Endothelial cell of umbilical vein (primary cell): ENCODE results near the gene DENND1A. TPM values are rescaled to one million over a fixed set of nuclear protein-coding genes. Genes with fewer than 3 reads are reported as not detected.

ENCODE experiments used
- BruUV-seq: library from RNA; stranded (reverse); fragments of 400-500 nt; replicated peaks from 2 replicates; lab custom pipeline; 2021; lab: Mats Ljungman, UMichigan
- CTCF ChIA-PET: fragments of 300-600, 350-600 bp; sonication (Branson Sonifier 250); formaldehyde crosslinking; loops from one replicate; lab custom pipeline; 2021; ENCODE audit warnings: antibody characterized with exemption, inconsistent platforms; lab: Charles Lee
- POLR2A ChIA-PET: fragments of 300-600, 350-600 bp; sonication (Branson Sonifier 250); formaldehyde crosslinking; loops from one replicate; lab custom pipeline; 2021; ENCODE audit warnings: antibody characterized with exemption, inconsistent platforms; lab: Charles Lee
- DNase-seq: peaks from one replicate; pipeline ENCODE4 v3.0.0-alpha.2; 2011; ENCODE audit warnings: low read depth, low spot score
- FAIRE-seq: peaks from 2 replicates; lab custom pipeline; 2011; peaks lifted over from hg19 to GRCh38; lab: Jason Lieb, UNC
- H2AFZ ChIP-seq: 2 replicates; pipeline ENCODE4 v1.6.0; 2012; ENCODE audit warnings: low read depth, low read length, control low read depth, inconsistent platforms
- H3K27ac ChIP-seq: 2 replicates; pipeline ENCODE4 v1.5.1; 2011; ENCODE audit warnings: low read depth, mild to moderate bottlenecking, control low read depth, low read length, moderate library complexity; ENCODE audit not compliant: insufficient read depth
- H3K27me3 ChIP-seq, 2 experiments: 2 replicates each; pipeline versions ENCODE4 v1.6.0 to v1.6.1; 2011; ENCODE audit warnings: low read length in 2 of 2, mixed read lengths in 1 of 2; ENCODE audit not compliant: control insufficient read depth in 2 of 2, insufficient read depth in 2 of 2
- H3K36me3 ChIP-seq, 2 experiments: 2 replicates in 1 of 2; 3 replicates in 1 of 2; pipeline ENCODE4 v1.5.1; 2011; ENCODE audit warnings: low read length in 2 of 2, mild to moderate bottlenecking in 1 of 2, moderate library complexity in 1 of 2; ENCODE audit not compliant: control insufficient read depth in 2 of 2, insufficient read depth in 2 of 2; ENCODE audit errors: extremely low read depth in 1 of 2
- H3K4me1 ChIP-seq: 3 replicates; pipeline ENCODE4 v1.5.1; 2011; ENCODE audit warnings: mild to moderate bottlenecking, low read length; ENCODE audit not compliant: control insufficient read depth, insufficient read depth; ENCODE audit errors: extremely low read depth
- H3K4me2 ChIP-seq: 2 replicates; pipeline ENCODE4 v1.6.1; 2011; ENCODE audit warnings: low read length, control low read depth, mixed read lengths; ENCODE audit not compliant: insufficient read depth
- H3K4me3 ChIP-seq, 3 experiments: fragments of 200-600 bp in 1 of 3; sonication (generic), shearing (Covaris generic) in 1 of 3; replicated peaks in 1 of 3; 2 replicates each; pipeline ENCODE4 v1.5.1; 2011 to 2016; ENCODE audit warnings: control low read depth in 3 of 3, low read length in 3 of 3, mild to moderate bottlenecking in 2 of 3, inconsistent platforms in 1 of 3, low read depth in 1 of 3, moderate library complexity in 1 of 3; ENCODE audit not compliant: insufficient read depth in 1 of 3
- H3K79me2 ChIP-seq: 2 replicates; pipeline ENCODE4 v1.6.0; 2012; ENCODE audit warnings: low read length, inconsistent platforms; ENCODE audit not compliant: control insufficient read depth, insufficient read depth
- H3K9ac ChIP-seq: replicated peaks from 2 replicates; pipeline ENCODE3; 2011; ENCODE audit warnings: low read length, control low read depth; ENCODE audit not compliant: insufficient read depth; ENCODE audit errors: extremely low read depth
- H3K9me1 ChIP-seq: replicated peaks from 3 replicates; pipeline ENCODE4 v1.6.0; 2011; ENCODE audit warnings: mild to moderate bottlenecking, low read length; ENCODE audit not compliant: control insufficient read depth, insufficient read depth; ENCODE audit errors: extremely low read depth
- H3K9me3 ChIP-seq: replicated peaks from 2 replicates; pipeline ENCODE4 v1.5.1; 2012; ENCODE audit warnings: low read length, inconsistent platforms; ENCODE audit not compliant: control insufficient read depth, insufficient read depth
- H4K20me1 ChIP-seq: replicated peaks from 2 replicates; pipeline ENCODE3; 2011; ENCODE audit warnings: mild to moderate bottlenecking, low read length; ENCODE audit not compliant: control insufficient read depth, insufficient read depth; ENCODE audit errors: extremely low read depth
- CTCF ChIP-seq, 2 donors: IDR thresholded peaks; 1 replicate in 1 of 2; 2 replicates in 1 of 2; pipeline ENCODE4 v1.5.1; 2011; ENCODE audit warnings: low read length in 2 of 2, mild to moderate bottlenecking in 2 of 2, moderate library complexity in 2 of 2, control low read depth in 1 of 2, inconsistent platforms in 1 of 2, low read depth in 1 of 2; ENCODE audit not compliant: insufficient read depth in 1 of 2; ENCODE audit errors: extremely low read depth in 1 of 2
- EZH2 ChIP-seq: IDR thresholded peaks from 2 replicates; pipeline ENCODE4 v1.6.1; 2012; ENCODE audit warnings: borderline replicate concordance, low read depth, mild to moderate bottlenecking, moderate library complexity, low read length, inconsistent platforms; ENCODE audit not compliant: severe bottlenecking
- FOS ChIP-seq: IDR thresholded peaks from 2 replicates; pipeline ENCODE4 v1.6.1; 2011; ENCODE audit warnings: mild to moderate bottlenecking, low read length, moderate library complexity, borderline replicate concordance; ENCODE audit not compliant: insufficient read depth
- GATA2 ChIP-seq: IDR thresholded peaks from 2 replicates; pipeline ENCODE4 v1.7.0; 2011; ENCODE audit warnings: low read depth, mild to moderate bottlenecking, moderate library complexity, mixed read lengths, low read length; ENCODE audit not compliant: insufficient read length, insufficient read depth
- JUN ChIP-seq: IDR thresholded peaks from 2 replicates; pipeline ENCODE4 v1.6.1; 2011; ENCODE audit warnings: borderline replicate concordance, low read depth; ENCODE audit not compliant: insufficient read length, insufficient read depth
- MAX ChIP-seq: IDR thresholded peaks from 2 replicates; pipeline ENCODE4 v1.6.1; 2011; ENCODE audit not compliant: insufficient read depth, insufficient read length
- MYC ChIP-seq: IDR thresholded peaks from one replicate; pipeline ENCODE4 v1.6.1; 2011; ENCODE audit warnings: mild to moderate bottlenecking, low read depth, low read length
- POLR2A ChIP-seq: IDR thresholded peaks from 2 replicates; pipeline ENCODE4 v1.6.1; 2012; ENCODE audit warnings: low read depth, mild to moderate bottlenecking, control low read depth, low read length
- POLR2AphosphoS5 ChIP-seq: IDR thresholded peaks from 2 replicates; pipeline ENCODE4 v1.6.1; 2012; ENCODE audit warnings: low read depth, mild to moderate bottlenecking, control low read depth, low read length, moderate library complexity; ENCODE audit not compliant: insufficient read depth
- dilution Hi-C: fragments of 300-500 bp; cut with MboI; formaldehyde crosslinking; loops from one replicate; pipeline ENCODE4 v1.15.0; 2019; ENCODE audit warnings: low sequenced_read_pairs; ENCODE audit not compliant: extremely low pct_ligation_motif_present
- intact Hi-C: fragments of 100-400 bp; cut with micrococcal nuclease; formaldehyde crosslinking; loops from one replicate; pipeline ENCODE4 v1.10.0; 2022
- polyA plus RNA-seq, 4 experiments: library from polyadenylated mRNA; depleted of rRNA in 3 of 4; stranded (reverse) in 3 of 4; unstranded in 1 of 4; fragments of >200 nt; gene quantifications; 2 replicates each; pipeline versions ENCODE4 v1.2.1 to v1.2.3, GENCODE V29; 2011 to 2012; ENCODE audit warnings: missing spikeins in 1 of 4
- total RNA-seq: library from RNA; stranded (reverse); gene quantifications from 2 replicates; pipeline ENCODE4 v1.2.3, GENCODE V29; 2021

Gene DENND1A
- total and polyA plus RNA-seq, 2 donors (not counting 3 experiments of a cell fraction or from before 2014, with no cell fraction given): 18.5 to 24.5 TPM

- TF ChIP-seq POLR2AphosphoS5 (no peak), CTCF (IDR thresholded peaks at IDR 0.05; ENCODE audit: extremely low read depth in 1 of 2, insufficient read depth in 1 of 2, low read depth in 1 of 2, low read length in 2 of 2) (no peak), MAX (no peak), MYC (no peak), JUN (no peak), POLR2A (no peak), FOS (no peak), EZH2 (no peak), GATA2 (no peak)
- no peaks in the 10 kb centered on the region for H3K9me1 ChIP-seq
- BruUV-seq: no TSS peak
- H3K36me3 ChIP-seq: no peaks in the 10 kb centered on the region
- dilution Hi-C loops: no loop called here
- no peak for FAIRE-seq
- no peaks in the 10 kb centered on the region for H3K9me3 ChIP-seq
- H3K27ac ChIP-seq: no peak overlapping the region
- no peak overlapping the region for H3K4me2 ChIP-seq
- H2AFZ ChIP-seq: no peak overlapping the region
- CTCF ChIA-PET: interaction anchor here (0.7 kb wide), 2 partner anchors 9 to 11 kb away, joined by 3 read pairs; no protein-coding TSS in a partner anchor
- intact Hi-C loops: no loop called here
- H3K4me3 ChIP-seq: no peak overlapping the region
- no peak overlapping the region for H3K9ac ChIP-seq
- H3K4me1 ChIP-seq: no peaks in the 10 kb centered on the region
- POLR2A ChIA-PET: no interaction called here
- H3K79me2 ChIP-seq: no peaks in the 10 kb centered on the region
- H3K27me3 ChIP-seq: no peaks in the 10 kb centered on the region
- no peak for DNase-seq
- no peaks in the 10 kb centered on the region for H4K20me1 ChIP-seq
Observed at GRCh38 chr9:123410281-123410910, 519.5 kb downstream of the DENND1A start.
